ENCODE data around the gene MYCL. TPM values are rescaled to one million over a fixed set of nuclear protein-coding genes. Genes with fewer than 3 reads are reported as not detected.

The MYCL gene
- total RNA-seq, 3 donors from 2014 or later: 4.2 to 17.2 (median 9.4) TPM

DNA sequence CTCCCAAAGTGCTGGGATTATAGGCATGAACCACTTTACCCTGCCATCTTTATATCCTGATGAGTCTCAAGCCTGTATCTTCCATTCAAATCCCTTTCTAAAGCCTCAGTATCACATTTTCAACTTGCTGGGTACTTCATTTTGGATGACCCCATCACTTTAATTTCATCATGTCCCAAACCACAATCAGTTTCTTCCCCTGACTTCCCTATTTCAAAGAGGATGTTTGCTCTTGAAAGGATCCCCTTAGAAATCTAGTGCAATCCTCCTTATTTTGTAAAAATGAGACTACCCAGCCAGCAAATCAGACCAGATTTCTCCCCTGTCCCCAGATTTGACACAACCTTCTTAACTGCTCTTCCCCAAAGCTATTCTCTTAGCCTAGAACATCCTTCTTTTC lies 11.4 kb downstream of the MYCL start:
- Histone ChIP-seq H3K36me3 (ENCODE audit: low read depth) (no peaks in the 10 kb centered on the region), H3K4me1 (ENCODE audit: low read depth) (no peaks in the 10 kb centered on the region), H3K4me3 (no peak overlapping the region), H3K9me3 (no peaks in the 10 kb centered on the region)
- ATAC-seq: no peak
- intact Hi-C loops (cut with DNase I, micrococcal nuclease): no loop called here
- TF ChIP-seq, protein P1, sequence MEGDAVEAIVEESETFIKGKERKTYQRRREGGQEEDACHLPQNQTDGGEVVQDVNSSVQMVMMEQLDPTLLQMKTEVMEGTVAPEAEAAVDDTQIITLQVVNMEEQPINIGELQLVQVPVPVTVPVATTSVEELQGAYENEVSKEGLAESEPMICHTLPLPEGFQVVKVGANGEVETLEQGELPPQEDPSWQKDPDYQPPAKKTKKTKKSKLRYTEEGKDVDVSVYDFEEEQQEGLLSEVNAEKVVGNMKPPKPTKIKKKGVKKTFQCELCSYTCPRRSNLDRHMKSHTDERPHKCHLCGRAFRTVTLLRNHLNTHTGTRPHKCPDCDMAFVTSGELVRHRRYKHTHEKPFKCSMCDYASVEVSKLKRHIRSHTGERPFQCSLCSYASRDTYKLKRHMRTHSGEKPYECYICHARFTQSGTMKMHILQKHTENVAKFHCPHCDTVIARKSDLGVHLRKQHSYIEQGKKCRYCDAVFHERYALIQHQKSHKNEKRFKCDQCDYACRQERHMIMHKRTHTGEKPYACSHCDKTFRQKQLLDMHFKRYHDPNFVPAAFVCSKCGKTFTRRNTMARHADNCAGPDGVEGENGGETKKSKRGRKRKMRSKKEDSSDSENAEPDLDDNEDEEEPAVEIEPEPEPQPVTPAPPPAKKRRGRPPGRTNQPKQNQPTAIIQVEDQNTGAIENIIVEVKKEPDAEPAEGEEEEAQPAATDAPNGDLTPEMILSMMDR (IDR thresholded peaks at IDR 0.05): no peak
- DNase-seq: no peak

DNA sequence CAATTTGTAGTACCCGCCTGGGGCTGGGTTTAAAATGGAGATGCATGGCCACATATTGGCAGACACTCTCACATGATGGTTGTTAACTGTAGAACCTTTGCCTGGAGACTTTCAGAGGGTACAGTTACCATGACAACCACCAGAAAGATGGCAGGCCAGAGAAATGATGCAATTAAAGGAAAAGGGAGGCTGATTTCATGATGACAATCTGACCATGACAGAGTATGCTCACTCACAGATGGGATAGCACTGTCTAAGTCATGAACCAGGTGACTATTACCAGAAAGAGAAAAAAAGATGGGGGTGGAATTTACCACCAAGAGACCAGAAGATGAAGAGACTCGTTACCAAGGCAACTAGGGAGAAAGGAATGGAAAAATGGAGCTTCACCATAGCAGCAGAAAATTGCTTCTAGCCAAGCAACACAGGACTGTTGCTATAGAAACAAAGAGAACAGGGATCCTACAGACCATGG lies 14.9 kb downstream of the MYCL start:
- no peaks in the 10 kb centered on the region for H3K9me3 ChIP-seq
- no peak for DNase-seq
- intact Hi-C loops (cut with DNase I, micrococcal nuclease): no loop called here
- TF ChIP-seq, protein P1 (IDR thresholded peaks at IDR 0.05): no peak
- peaks cover 9% of the 10 kb centered on the region for H3K4me1 ChIP-seq (ENCODE audit: low read depth)
- H3K36me3 ChIP-seq (ENCODE audit: low read depth): no peaks in the 10 kb centered on the region
- H3K4me3 ChIP-seq: no peak overlapping the region
- ATAC-seq: no peak

DNA sequence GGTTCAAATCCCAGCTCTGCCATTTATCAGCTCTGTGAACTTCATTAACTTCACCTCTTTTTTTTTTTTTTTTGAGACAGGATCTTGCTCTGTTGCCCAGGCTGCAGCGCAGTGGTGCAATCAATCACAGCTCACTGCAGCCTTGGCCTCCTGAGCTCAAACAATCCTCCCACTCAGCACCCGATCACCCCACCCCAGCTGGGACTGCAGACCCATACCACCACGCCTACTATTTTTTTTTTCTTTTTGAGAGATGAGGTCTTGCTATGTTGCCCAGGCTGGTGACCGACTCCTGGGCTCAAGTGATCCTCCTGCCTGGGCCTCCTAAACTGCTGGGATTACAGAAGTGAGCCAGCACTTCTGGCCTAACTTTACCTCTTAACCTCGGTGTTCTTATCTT lies 16.2 kb downstream of the MYCL start:
- TF ChIP-seq, protein P1 (IDR thresholded peaks at IDR 0.05): no peak
- no peaks in the 10 kb centered on the region for H3K36me3 ChIP-seq (ENCODE audit: low read depth)
- no peak for ATAC-seq

DNA sequence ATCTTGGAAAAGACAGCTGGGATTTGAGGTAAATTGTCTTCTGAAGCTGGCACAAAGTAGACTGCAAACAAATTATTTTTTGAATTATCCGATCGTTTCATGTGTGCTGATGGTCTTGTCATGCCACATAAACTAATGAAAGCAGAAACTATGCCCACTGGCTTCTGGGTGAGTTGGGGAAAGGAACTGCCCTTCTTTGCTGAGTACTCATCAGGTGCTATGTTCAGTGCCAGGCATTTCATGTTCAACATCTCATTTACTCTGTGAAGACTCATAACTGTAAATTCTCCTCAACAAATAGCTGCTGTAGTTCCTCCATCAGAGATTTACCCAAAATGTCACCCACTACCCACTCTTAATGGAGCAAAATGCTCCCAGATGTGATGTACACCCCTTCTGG lies 19.6 kb downstream of the MYCL start:
- Histone ChIP-seq H3K9me3 (no peaks in the 10 kb centered on the region), H3K4me3 (no peak overlapping the region), H3K36me3 (ENCODE audit: low read depth) (no peaks in the 10 kb centered on the region), H3K4me1 (ENCODE audit: low read depth) (peaks cover 23% of the 10 kb centered on the region)
- intact Hi-C loops (cut with DNase I, micrococcal nuclease): no loop called here
- ATAC-seq: no peak
- DNase-seq: no peak
- TF ChIP-seq, protein P1 (IDR thresholded peaks at IDR 0.05): no peak

More for the DNA sequence above, 16.2 kb downstream of the MYCL start:
- Histone ChIP-seq H3K4me3 (no peak overlapping the region), H3K4me1 (ENCODE audit: low read depth) (peaks cover 13% of the 10 kb centered on the region), H3K9me3 (no peaks in the 10 kb centered on the region)
- DNase-seq: no peak
- intact Hi-C loops (cut with DNase I, micrococcal nuclease): no loop called here

DNA sequence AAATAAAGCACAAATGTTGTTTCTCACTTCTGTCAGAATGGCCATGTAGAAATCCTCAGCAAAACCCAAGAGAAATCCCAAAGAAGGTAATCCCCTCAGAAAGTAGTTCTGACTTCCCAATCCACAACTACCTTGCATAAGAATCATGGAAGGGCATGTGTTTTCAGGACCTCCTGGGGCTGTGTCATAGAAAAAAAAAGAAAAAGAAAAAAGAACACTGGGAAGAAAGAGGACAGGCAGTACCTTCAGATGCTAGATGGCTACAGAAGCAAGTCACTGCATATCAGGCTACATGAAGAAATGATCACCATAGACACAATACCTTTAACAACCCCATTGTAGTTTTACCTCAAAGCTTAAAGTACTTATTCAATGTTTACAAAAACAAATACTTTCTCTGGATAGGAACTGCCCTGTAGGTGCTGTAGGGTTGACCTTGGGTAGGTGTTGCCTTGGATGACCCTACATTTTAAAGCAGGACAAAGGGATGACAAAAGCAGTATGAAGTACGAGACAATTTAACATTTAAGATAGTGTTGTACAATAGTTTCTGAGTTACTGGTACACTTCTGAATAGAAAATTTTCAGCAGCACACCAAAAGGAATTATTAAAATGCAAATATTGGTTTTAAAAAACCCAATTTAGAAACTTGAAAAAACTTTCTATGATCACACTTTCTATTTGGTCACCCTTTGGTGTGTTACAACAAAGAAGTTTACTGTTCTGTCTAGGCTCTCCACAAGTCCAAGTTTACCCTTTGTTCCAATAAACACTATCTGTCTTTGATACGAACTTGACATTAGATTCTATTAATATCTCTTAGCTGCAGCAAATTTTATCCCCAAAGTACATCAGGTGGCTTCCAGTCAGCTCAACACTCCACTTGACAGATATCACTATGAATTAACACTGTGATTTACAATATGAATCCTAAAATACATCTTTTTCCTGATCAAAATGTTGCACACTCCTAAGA lies 23.4 kb downstream of the MYCL start:
- Histone ChIP-seq H3K4me3 (no peak overlapping the region), H3K9me3 (no peaks in the 10 kb centered on the region), H3K4me1 (ENCODE audit: low read depth) (peaks cover 23% of the 10 kb centered on the region), H3K36me3 (ENCODE audit: low read depth) (no peaks in the 10 kb centered on the region)
- intact Hi-C loops (cut with DNase I, micrococcal nuclease): no loop called here
- DNase-seq (no peak), ATAC-seq (no peak)
- TF ChIP-seq, protein P1 (IDR thresholded peaks at IDR 0.05): no peak
